ENCODE data around the gene SPCS1. TPM values are rescaled to one million over a fixed set of nuclear protein-coding genes. Genes with fewer than 3 reads are reported as not detected.

Gene SPCS1
- total and polyA plus RNA-seq, 9 of the 15 experiments (the other 6 are each of a cell fraction or from before 2014, with no cell fraction given): 73.9 to 567 (median 127) TPM

DNA sequence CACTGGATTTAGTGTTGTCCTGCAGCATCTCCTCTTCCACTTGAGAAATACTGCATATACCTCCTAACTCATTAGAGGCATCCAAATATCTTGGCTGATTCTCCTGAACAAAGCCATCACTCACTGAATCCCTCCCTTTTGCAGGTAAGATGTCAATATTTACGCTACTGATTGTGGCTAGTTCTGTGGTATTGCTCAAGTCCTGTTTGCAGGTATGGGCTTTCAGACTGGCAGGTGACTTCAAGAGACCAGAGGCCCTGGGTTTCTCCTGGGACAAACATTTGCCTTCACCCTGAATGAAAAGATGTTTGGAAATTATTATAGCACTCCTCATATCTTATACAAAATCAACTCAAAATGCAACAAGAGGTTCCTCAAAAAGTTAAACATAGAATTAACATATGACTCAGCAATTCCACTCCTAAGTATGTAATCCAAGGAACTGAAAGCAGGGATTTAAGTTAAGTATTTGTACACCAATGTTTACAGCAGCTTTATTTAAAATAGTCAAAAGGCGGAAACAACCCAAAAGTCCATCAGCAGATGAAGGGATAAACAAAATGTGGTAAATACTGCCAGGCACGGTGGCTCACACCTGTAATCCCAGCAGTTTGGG is 46.2 kb downstream of the SPCS1 start (continued):
- TF ChIP-seq CREB1 (IDR thresholded peaks at IDR 0.05) (no peak), CREB1 (CRISPR knock-in tag; IDR thresholded peaks at IDR 0.05) (no peak), MAFK (IDR thresholded peaks at IDR 0.05; ENCODE audit: low read length) (peak; percentile 79), ZFP1 (CRISPR knock-in tag; IDR thresholded peaks at IDR 0.05) (no peak), TEAD4 (IDR thresholded peaks at IDR 0.05; ENCODE audit: low read length) (no peak), TEAD4 (CRISPR knock-in tag; IDR thresholded peaks at IDR 0.05; ENCODE audit: borderline replicate concordance) (no peak), ZNF77 (CRISPR knock-in tag; IDR thresholded peaks at IDR 0.05) (no peak), EP400 (IDR thresholded peaks at IDR 0.05) (no peak), NR2C2 (CRISPR knock-in tag; IDR thresholded peaks at IDR 0.05) (no peak), NR2C2 (tag; IDR thresholded peaks at IDR 0.05) (no peak), C11orf30 (IDR thresholded peaks at IDR 0.05; ENCODE audit: low read depth) (peak; percentile 82), SIN3B (IDR thresholded peaks at IDR 0.05; ENCODE audit: low read depth) (no peak), RFX1 (IDR thresholded peaks at IDR 0.05) (no peak), POLR2H (tag; IDR thresholded peaks at IDR 0.05; ENCODE audit: low read depth) (no peak), ZFP30 (CRISPR knock-in tag; IDR thresholded peaks at IDR 0.05; ENCODE audit: borderline replicate concordance) (no peak), STAT6 (CRISPR knock-in tag; IDR thresholded peaks at IDR 0.05) (no peak), CHD4 (IDR thresholded peaks at IDR 0.05; ENCODE audit: insufficient read depth, insufficient replicate concordance, low read depth, low read length, poor library complexity, severe bottlenecking) (no peak), TAF7 (tag; IDR thresholded peaks at IDR 0.05) (no peak), SP2 (IDR thresholded peaks at IDR 0.05; ENCODE audit: extremely low read depth, low read depth, low read length, poor library complexity, severe bottlenecking) (no peak), CREM (IDR thresholded peaks at IDR 0.05; ENCODE audit: low read depth) (no peak), CBFB (CRISPR knock-in tag; IDR thresholded peaks at IDR 0.05) (no peak), KLF6 (CRISPR knock-in tag; IDR thresholded peaks at IDR 0.05; ENCODE audit: borderline replicate concordance) (no peak), CBX2 (IDR thresholded peaks at IDR 0.05; ENCODE audit: insufficient read depth, low read length, poor library complexity, severe bottlenecking) (no peak), IRF9 (tag; IDR thresholded peaks at IDR 0.05) (no peak)
- TF ChIP-seq, protein P1, sequence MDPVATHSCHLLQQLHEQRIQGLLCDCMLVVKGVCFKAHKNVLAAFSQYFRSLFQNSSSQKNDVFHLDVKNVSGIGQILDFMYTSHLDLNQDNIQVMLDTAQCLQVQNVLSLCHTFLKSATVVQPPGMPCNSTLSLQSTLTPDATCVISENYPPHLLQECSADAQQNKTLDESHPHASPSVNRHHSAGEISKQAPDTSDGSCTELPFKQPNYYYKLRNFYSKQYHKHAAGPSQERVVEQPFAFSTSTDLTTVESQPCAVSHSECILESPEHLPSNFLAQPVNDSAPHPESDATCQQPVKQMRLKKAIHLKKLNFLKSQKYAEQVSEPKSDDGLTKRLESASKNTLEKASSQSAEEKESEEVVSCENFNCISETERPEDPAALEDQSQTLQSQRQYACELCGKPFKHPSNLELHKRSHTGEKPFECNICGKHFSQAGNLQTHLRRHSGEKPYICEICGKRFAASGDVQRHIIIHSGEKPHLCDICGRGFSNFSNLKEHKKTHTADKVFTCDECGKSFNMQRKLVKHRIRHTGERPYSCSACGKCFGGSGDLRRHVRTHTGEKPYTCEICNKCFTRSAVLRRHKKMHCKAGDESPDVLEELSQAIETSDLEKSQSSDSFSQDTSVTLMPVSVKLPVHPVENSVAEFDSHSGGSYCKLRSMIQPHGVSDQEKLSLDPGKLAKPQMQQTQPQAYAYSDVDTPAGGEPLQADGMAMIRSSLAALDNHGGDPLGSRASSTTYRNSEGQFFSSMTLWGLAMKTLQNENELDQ (CRISPR knock-in tag; IDR thresholded peaks at IDR 0.05; ENCODE audit: borderline replicate concordance): no peak

All from K562 (cell line).